ENCODE results near the gene GBE1. TPM values are rescaled to one million over a fixed set of nuclear protein-coding genes. Genes with fewer than 3 reads are reported as not detected.
"Not testable (repeated sequence)": the region's sequence is repeated elsewhere in the genome, so short reads cannot be mapped to it uniquely, and the experiment has no call there.

The GBE1 gene
- total RNA-seq, 1 donor from 2014 or later = 10.9 TPM

DNA sequence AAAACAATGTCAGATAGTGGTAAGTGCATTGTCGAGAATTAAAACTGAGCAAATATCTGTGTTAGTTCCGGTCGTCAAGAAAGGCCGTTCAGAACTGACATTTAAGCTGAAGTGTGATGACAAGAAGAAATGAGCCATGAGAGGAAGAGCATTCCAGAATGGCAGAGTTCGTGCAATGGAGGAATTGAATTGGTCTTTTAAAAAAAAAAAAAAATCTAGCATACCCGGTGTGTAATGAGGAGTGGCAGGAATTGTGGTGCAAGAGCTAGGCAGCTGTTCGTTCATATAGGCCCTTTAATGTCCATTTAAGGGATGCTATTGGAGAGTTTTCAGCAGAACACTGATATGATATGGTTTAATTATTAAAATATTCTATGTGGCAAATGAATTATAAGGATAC is 2.6 kb upstream of the GBE1 start:
- H3K4me3 Mint-ChIP-seq (ENCODE audit: low read depth) = no peak overlapping the region
- H3K4me1 Mint-ChIP-seq (ENCODE audit: low read depth) = peaks cover 6% of the 10 kb centered on the region
- no peaks in the 10 kb centered on the region for H3K9me3 Mint-ChIP-seq (ENCODE audit: low read depth)
- TF ChIP-seq, protein P1, sequence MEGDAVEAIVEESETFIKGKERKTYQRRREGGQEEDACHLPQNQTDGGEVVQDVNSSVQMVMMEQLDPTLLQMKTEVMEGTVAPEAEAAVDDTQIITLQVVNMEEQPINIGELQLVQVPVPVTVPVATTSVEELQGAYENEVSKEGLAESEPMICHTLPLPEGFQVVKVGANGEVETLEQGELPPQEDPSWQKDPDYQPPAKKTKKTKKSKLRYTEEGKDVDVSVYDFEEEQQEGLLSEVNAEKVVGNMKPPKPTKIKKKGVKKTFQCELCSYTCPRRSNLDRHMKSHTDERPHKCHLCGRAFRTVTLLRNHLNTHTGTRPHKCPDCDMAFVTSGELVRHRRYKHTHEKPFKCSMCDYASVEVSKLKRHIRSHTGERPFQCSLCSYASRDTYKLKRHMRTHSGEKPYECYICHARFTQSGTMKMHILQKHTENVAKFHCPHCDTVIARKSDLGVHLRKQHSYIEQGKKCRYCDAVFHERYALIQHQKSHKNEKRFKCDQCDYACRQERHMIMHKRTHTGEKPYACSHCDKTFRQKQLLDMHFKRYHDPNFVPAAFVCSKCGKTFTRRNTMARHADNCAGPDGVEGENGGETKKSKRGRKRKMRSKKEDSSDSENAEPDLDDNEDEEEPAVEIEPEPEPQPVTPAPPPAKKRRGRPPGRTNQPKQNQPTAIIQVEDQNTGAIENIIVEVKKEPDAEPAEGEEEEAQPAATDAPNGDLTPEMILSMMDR (IDR thresholded peaks at IDR 0.05; ENCODE audit: unreplicated experiment) = no peak
- H3K36me3 Mint-ChIP-seq (ENCODE audit: insufficient read depth) = no peaks in the 10 kb centered on the region
- H3K27me3 Mint-ChIP-seq = no peaks in the 10 kb centered on the region
- no peak overlapping the region for H3K27ac Mint-ChIP-seq
- DNase-seq (ENCODE audit: low spot score, unreplicated experiment) = no peak

DNA sequence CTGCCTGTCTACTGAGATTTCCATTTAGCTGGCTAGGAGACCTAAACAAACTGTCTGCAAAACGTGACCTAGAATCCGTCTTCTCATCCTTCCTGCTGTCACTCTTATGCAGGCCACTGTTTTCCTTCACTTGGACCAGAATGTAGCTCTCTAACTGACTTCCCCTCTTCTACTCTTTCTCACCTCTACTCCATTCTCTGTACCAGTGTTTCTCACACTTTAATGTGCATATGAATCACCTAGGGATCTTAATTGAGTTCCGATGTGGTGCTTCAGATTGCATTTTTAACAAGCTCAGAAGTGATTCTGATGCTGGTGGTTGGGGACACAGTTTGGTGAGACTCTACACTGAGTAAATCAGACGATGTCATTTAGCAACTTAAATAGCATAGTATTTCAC is 1.6 kb upstream of the GBE1 start:
- H3K36me3 Mint-ChIP-seq (ENCODE audit: insufficient read depth) = no peaks in the 10 kb centered on the region
- H3K9me3 Mint-ChIP-seq (ENCODE audit: low read depth) = no peaks in the 10 kb centered on the region
- DNase-seq (ENCODE audit: low spot score, unreplicated experiment) = no peak
- H3K27me3 Mint-ChIP-seq = no peaks in the 10 kb centered on the region
- peak overlapping the region; percentile 15 for H3K27ac Mint-ChIP-seq
- H3K4me1 Mint-ChIP-seq (ENCODE audit: low read depth) = peaks cover 6% of the 10 kb centered on the region
- TF ChIP-seq, protein P1 (IDR thresholded peaks at IDR 0.05; ENCODE audit: unreplicated experiment) = no peak
- H3K4me3 Mint-ChIP-seq (ENCODE audit: low read depth) = peak overlapping the region; percentile 47

DNA sequence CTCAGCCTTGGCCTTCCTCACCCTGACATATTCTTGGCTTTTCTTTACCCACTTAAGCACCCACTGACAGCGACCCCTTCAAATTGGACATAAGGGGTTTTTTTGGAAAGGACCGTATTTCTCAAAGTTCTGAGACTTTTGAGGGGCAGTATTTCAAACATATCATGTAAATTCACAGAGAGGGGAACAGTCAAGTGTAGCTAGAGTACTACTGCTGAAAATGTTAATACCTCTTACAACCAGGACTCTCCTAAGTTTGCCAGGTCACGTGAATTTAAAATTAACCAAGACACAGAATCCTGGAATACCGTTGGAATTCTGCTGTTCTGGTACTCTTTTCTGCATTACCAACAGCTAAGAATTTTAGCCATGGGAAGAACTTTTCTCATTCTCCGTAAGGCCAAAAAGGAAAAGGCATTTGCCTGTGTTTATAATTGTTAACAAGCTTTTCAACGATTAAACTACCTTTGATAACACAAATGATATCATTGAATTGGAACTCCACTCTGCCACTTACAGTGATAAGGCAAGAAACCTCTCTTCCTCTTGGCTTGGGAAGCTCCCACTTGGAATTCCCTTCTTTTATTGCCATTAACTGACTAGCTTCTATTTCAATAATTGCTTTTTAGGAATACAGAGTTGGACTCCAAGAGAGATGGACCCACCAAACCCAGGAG is 597 bp upstream of the GBE1 start:
- no peak for DNase-seq (ENCODE audit: low spot score, unreplicated experiment)
- peaks cover 6% of the 10 kb centered on the region for H3K4me1 Mint-ChIP-seq (ENCODE audit: low read depth)
- H3K27ac Mint-ChIP-seq = peak overlapping the region; percentile 92
- H3K4me3 Mint-ChIP-seq (ENCODE audit: low read depth) = peak overlapping the region; percentile 93
- TF ChIP-seq, protein P1 (IDR thresholded peaks at IDR 0.05; ENCODE audit: unreplicated experiment) = no peak
- no peaks in the 10 kb centered on the region for H3K27me3 Mint-ChIP-seq
- no peaks in the 10 kb centered on the region for H3K36me3 Mint-ChIP-seq (ENCODE audit: insufficient read depth)
- no peaks in the 10 kb centered on the region for H3K9me3 Mint-ChIP-seq (ENCODE audit: low read depth)

DNA sequence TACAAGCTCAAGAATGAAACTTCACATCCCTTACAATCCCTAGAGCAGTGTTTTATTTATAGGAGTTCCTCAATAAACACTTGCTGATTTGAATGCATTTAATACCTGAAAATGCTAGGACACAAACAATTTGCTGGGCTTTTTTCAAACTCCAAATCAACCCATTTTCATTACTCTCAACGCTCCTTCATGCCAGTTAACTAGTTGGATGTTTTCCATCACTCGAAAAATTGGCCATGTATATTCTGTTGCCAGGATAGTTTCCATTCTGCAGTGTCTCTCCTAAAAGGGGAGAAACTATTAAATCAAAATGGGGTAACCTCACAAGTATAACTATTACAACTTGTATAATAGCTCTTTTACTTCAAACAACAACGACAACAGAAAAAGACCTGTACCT is 1.2 kb downstream of the GBE1 start:
- H3K27me3 Mint-ChIP-seq = no peaks in the 10 kb centered on the region
- TF ChIP-seq, protein P1 (IDR thresholded peaks at IDR 0.05; ENCODE audit: unreplicated experiment) = no peak
- no peak for DNase-seq (ENCODE audit: low spot score, unreplicated experiment)
- H3K9me3 Mint-ChIP-seq (ENCODE audit: low read depth) = peaks cover under 1% of the 10 kb centered on the region
- H3K27ac Mint-ChIP-seq = peak overlapping the region; percentile 100
- H3K36me3 Mint-ChIP-seq (ENCODE audit: insufficient read depth) = no peaks in the 10 kb centered on the region
- peak overlapping the region; percentile 93 for H3K4me3 Mint-ChIP-seq (ENCODE audit: low read depth)
- peaks cover 6% of the 10 kb centered on the region for H3K4me1 Mint-ChIP-seq (ENCODE audit: low read depth)

- not testable (repeated sequence) for H3K27me3 Mint-ChIP-seq; DNase-seq (ENCODE audit: low spot score, unreplicated experiment); H3K4me3 Mint-ChIP-seq (ENCODE audit: low read depth); H3K36me3 Mint-ChIP-seq (ENCODE audit: insufficient read depth); H3K4me1 Mint-ChIP-seq (ENCODE audit: low read depth); H3K27ac Mint-ChIP-seq
- peaks cover 13% of the 10 kb centered on the region for H3K9me3 Mint-ChIP-seq (ENCODE audit: low read depth)
These were observed 2.7 kb downstream of the GBE1 start for GRCh38 chr3:81758771-81759170.

GRCh38 chr3:81758275-81758674 is 3.2 kb downstream of the GBE1 start:
- H3K27ac Mint-ChIP-seq = no peak overlapping the region
- peaks cover 6% of the 10 kb centered on the region for H3K4me1 Mint-ChIP-seq (ENCODE audit: low read depth)
- H3K9me3 Mint-ChIP-seq (ENCODE audit: low read depth) = peaks cover 13% of the 10 kb centered on the region
- H3K36me3 Mint-ChIP-seq (ENCODE audit: insufficient read depth) = peaks cover 5% of the 10 kb centered on the region
- TF ChIP-seq, protein P1 (IDR thresholded peaks at IDR 0.05; ENCODE audit: unreplicated experiment) = no peak
- no peak for DNase-seq (ENCODE audit: low spot score, unreplicated experiment)
- H3K27me3 Mint-ChIP-seq = no peaks in the 10 kb centered on the region
- H3K4me3 Mint-ChIP-seq (ENCODE audit: low read depth) = no peak overlapping the region
